SU-DHL-6 (cell line): ENCODE data around the gene IGSF10.

Experiments
- H2AFZ ChIP-seq: fragments of 200-600 bp; sonication (generic); 2 replicates; pipeline ENCODE4 v1.6.1; 2014; ENCODE audit warnings: low read depth, mild to moderate bottlenecking, moderate library complexity, mixed read lengths, antibody characterized with exemption, low read length; ENCODE audit not compliant: severe bottlenecking
- H3F3A ChIP-seq: fragments of 200-600 bp; shearing (Covaris generic); 2 replicates; pipeline ENCODE4 v1.6.0; 2016; ENCODE audit warnings: antibody characterized with exemption, mild to moderate bottlenecking; ENCODE audit not compliant: insufficient read depth
- H3K27ac ChIP-seq: fragments of 200-600 bp; sonication (generic); 2 replicates; pipeline ENCODE4 v1.5.1; 2016; ENCODE audit warnings: low read depth, mild to moderate bottlenecking, low read length, moderate library complexity, mixed read lengths
- H3K27me3 ChIP-seq: fragments of 200-600 bp; sonication (generic), shearing (Covaris generic); 2 replicates; pipeline ENCODE4 v1.6.0; 2014; ENCODE audit warnings: mild to moderate bottlenecking, low read length
- H3K36me3 ChIP-seq: fragments of 200-600 bp; sonication (generic); 2 replicates; pipeline ENCODE4 v1.6.1; 2014; ENCODE audit warnings: mild to moderate bottlenecking, low read length, mixed read lengths
- H3K4me2 ChIP-seq: fragments of 300-600, 200-600 bp; shearing (Covaris generic), sonication (generic); 2 replicates; pipeline ENCODE4 v1.6.0; 2014; ENCODE audit warnings: low read length, low read depth, mild to moderate bottlenecking; ENCODE audit not compliant: poor library complexity, severe bottlenecking
- H3K4me3 ChIP-seq: fragments of 200-600 bp; sonication (generic); 2 replicates; pipeline ENCODE4 v1.5.1; 2014; ENCODE audit warnings: antibody characterized with exemption, low read length, mild to moderate bottlenecking, mixed read lengths; ENCODE audit not compliant: insufficient read depth, poor library complexity, severe bottlenecking
- H3K79me2 ChIP-seq: fragments of 200-600 bp; sonication (generic); 2 replicates; pipeline ENCODE4 v1.6.1; 2014; ENCODE audit warnings: mild to moderate bottlenecking, low read length, moderate library complexity; ENCODE audit not compliant: insufficient read depth
- H3K9ac ChIP-seq: fragments of 200-600 bp; sonication (generic); 2 replicates; pipeline ENCODE4 v1.7.0; 2014; ENCODE audit warnings: mild to moderate bottlenecking, low read length
- H3K9me2 ChIP-seq: fragments of 200-600 bp; sonication (generic); replicated peaks from 2 replicates; pipeline ENCODE4 v1.6.1; 2014; ENCODE audit warnings: low read length; ENCODE audit not compliant: insufficient read depth
- H3K9me3 ChIP-seq: fragments of 200-600 bp; sonication (generic); 2 replicates; pipeline ENCODE4 v1.6.1; 2014; ENCODE audit warnings: low read length, mixed read lengths; ENCODE audit not compliant: insufficient read depth
- H4K20me1 ChIP-seq: fragments of 200-600 bp; sonication (generic); 2 replicates; pipeline ENCODE4 v1.6.1; 2014; ENCODE audit warnings: low read depth, mild to moderate bottlenecking, antibody characterized with exemption, low read length, moderate library complexity, mixed read lengths
- CTCF ChIP-seq: fragments of 200-600 bp; sonication (generic); IDR thresholded peaks from one replicate; pipeline ENCODE4 v1.5.1; 2017; ENCODE audit warnings: antibody characterized with exemption, mild to moderate bottlenecking, low read length, moderate library complexity; ENCODE audit not compliant: insufficient read depth, poor library complexity, severe bottlenecking
- EZH2phosphoT487 ChIP-seq: fragments of 200-600 bp; sonication (generic), shearing (Covaris generic); conservative IDR thresholded peaks from 2 replicates; pipeline ENCODE4 v1.6.1; 2018; ENCODE audit warnings: mild to moderate bottlenecking, antibody characterized with exemption, low read length, moderate library complexity, mixed read lengths

IGSF10 gene

GRCh38 chr3:151431940-151432339, 28.9 kb downstream of the IGSF10 start:
- H3K4me2 ChIP-seq: no peak overlapping the region
- H3F3A ChIP-seq: no peaks in the 10 kb centered on the region
- H3K9me2 ChIP-seq: no peaks in the 10 kb centered on the region
- no peak overlapping the region for H2AFZ ChIP-seq
- H4K20me1 ChIP-seq: no peaks in the 10 kb centered on the region
- no peaks in the 10 kb centered on the region for H3K9me3 ChIP-seq
- H3K79me2 ChIP-seq: no peaks in the 10 kb centered on the region
- H3K36me3 ChIP-seq: peaks cover 5% of the 10 kb centered on the region; the same call in 1 of the 2 replicates
- no peak overlapping the region for H3K4me3 ChIP-seq
- H3K27me3 ChIP-seq: no peaks in the 10 kb centered on the region
- H3K27ac ChIP-seq: no peak overlapping the region
- TF ChIP-seq CTCF (no peak), EZH2phosphoT487 (no peak)
- no peak overlapping the region for H3K9ac ChIP-seq

GRCh38 chr3:151430821-151431484, 29.9 kb downstream of the IGSF10 start:
- H3K4me2 ChIP-seq: no peak overlapping the region
- no peaks in the 10 kb centered on the region for H4K20me1 ChIP-seq
- TF ChIP-seq CTCF: no peak
- TF ChIP-seq EZH2phosphoT487: no peak
- H3K9ac ChIP-seq: no peak overlapping the region
- H3F3A ChIP-seq: no peaks in the 10 kb centered on the region
- no peak overlapping the region for H3K4me3 ChIP-seq
- peaks cover 5% of the 10 kb centered on the region; the same call in 1 of the 2 replicates for H3K36me3 ChIP-seq
- H3K9me3 ChIP-seq: no peaks in the 10 kb centered on the region
- no peaks in the 10 kb centered on the region for H3K9me2 ChIP-seq
- no peak overlapping the region for H2AFZ ChIP-seq
- H3K79me2 ChIP-seq: no peaks in the 10 kb centered on the region
- H3K27ac ChIP-seq: no peak overlapping the region
- no peaks in the 10 kb centered on the region for H3K27me3 ChIP-seq

- TF ChIP-seq EZH2phosphoT487 (no peak), CTCF (no peak)
Measured at GRCh38 chr3:151428386-151428785, 32.5 kb downstream of the IGSF10 start.

More at GRCh38 chr3:151428386-151428785, 32.5 kb downstream of the IGSF10 start:
- Histone ChIP-seq H3K27me3 (no peaks in the 10 kb centered on the region), H3K36me3 (peaks cover 5% of the 10 kb centered on the region; the same call in 1 of the 2 replicates), H3F3A (no peaks in the 10 kb centered on the region), H3K4me2 (no peak overlapping the region), H3K79me2 (no peaks in the 10 kb centered on the region), H4K20me1 (no peaks in the 10 kb centered on the region), H3K4me3 (no peak overlapping the region), H2AFZ (no peak overlapping the region), H3K27ac (no peak overlapping the region), H3K9ac (no peak overlapping the region), H3K9me3 (no peaks in the 10 kb centered on the region), H3K9me2 (no peaks in the 10 kb centered on the region)
